OCI-LY1 (cell line): ENCODE data around the gene TMEM131.

ENCODE experiments used
- CTCF ChIP-seq: fragments of 200-600 bp; sonication (generic), shearing (Covaris generic); IDR thresholded peaks from 2 replicates; pipeline ENCODE4 v1.5.1; 2017; ENCODE audit warnings: mild to moderate bottlenecking, antibody characterized with exemption, low read length, moderate library complexity, mixed read lengths
- EZH2 ChIP-seq: fragments of 200-600 bp; sonication (generic), shearing (Covaris generic); IDR thresholded peaks from 2 replicates; pipeline ENCODE4 v1.8.0; 2017; ENCODE audit warnings: borderline replicate concordance, mixed run types, mild to moderate bottlenecking, antibody characterized with exemption, low read length, moderate library complexity, mixed read lengths

- TF ChIP-seq CTCF, result peak; percentile 95
- no peak for TF ChIP-seq EZH2
These were observed 188.8 kb downstream of the TMEM131 start for GRCh38 chr2:97806738-97807618.
